Measurements from ENCODE around the gene MYO1C. TPM values are rescaled to one million over a fixed set of nuclear protein-coding genes. Genes with fewer than 3 reads are reported as not detected.
"Not testable (repeated sequence)": the region's sequence is repeated elsewhere in the genome, so short reads cannot be mapped to it uniquely, and the experiment has no call there.

The MYO1C gene
- total and polyA plus RNA-seq, 5 donors from 2014 or later = 7.3 to 33.7 (median 10.6) TPM

DNA sequence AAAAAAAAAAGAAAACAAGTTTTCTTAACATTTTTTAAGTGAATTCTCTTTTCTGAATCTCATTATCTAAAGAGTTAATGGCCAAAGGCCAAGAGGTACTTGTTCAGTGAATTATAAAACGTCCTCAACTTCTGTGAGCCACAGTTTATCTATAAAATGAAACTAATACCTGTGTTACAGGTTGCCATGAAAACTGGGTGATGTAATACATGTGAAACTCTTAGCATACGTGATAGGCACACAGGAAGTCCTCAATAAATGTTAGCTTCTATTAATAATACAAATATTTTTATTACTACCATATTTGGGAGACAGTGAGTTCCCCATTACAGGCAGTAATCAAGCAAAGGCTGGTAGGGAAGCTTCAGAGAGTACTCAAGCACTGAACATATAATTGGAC is 37.4 kb upstream of the MYO1C start:
- no peak overlapping the region for H3K4me3 ChIP-seq (ENCODE audit: low read depth, low read length)
- peaks cover 11% of the 10 kb centered on the region for H3K4me1 ChIP-seq (ENCODE audit: control insufficient read depth, insufficient read depth, low read length, poor library complexity, severe bottlenecking)
- H3K9me3 ChIP-seq (ENCODE audit: control insufficient read depth in 2 of 2, low read length in 2 of 2) = no peaks in the 10 kb centered on the region
- no peak overlapping the region for H3K4me3 Mint-ChIP-seq
- peaks cover 17% of the 10 kb centered on the region for H3K36me3 Mint-ChIP-seq
- no peaks in the 10 kb centered on the region for H3K27me3 Mint-ChIP-seq
- DNase-seq (peak in 1 of 3 donors; percentile 35), ATAC-seq (ENCODE audit: low read depth in 2 of 2) (no peak)
- peaks cover 19% of the 10 kb centered on the region for H3K36me3 ChIP-seq (ENCODE audit: control insufficient read depth, insufficient read depth, low read length)
- H3K27ac ChIP-seq (ENCODE audit: insufficient read depth, low read length, poor library complexity, severe bottlenecking) = peak overlapping the region; percentile 8
- no peaks in the 10 kb centered on the region for H3K9me3 Mint-ChIP-seq
- H3K27ac Mint-ChIP-seq = peak overlapping the region in 2 of 3 donors; percentile 32 to 60
- H3K27me3 ChIP-seq (ENCODE audit: control insufficient read depth, insufficient read depth, low read length) = no peaks in the 10 kb centered on the region
- peaks cover 0 to 23% (median 12%) of the 10 kb centered on the region in 4 donors for H3K4me1 Mint-ChIP-seq

DNA sequence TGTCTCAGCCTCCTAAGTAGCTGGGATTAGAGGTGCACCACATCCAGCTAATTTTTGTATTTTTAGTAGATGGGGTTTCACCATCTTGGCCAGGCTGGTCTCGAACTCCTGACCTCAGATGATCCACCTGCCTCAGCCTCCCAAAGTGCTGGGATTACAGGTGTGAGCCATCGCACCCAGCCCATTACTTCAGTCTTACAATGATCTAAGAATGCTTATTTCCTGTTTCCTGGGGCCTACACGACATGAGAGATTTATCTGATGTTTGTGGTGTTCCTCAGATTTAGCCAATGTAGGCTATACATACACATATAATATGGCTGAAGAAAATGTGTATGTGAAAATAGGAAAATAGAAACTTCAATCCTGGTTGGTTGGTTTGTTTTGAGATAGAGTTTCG is 34.4 kb upstream of the MYO1C start:
- Mint-ChIP-seq H3K4me3 (peak overlapping the region in 2 of 4 donors; percentile 15 to 43), H3K4me1 (peaks cover 0 to 23% (median 12%) of the 10 kb centered on the region in 4 donors), H3K27ac (peak overlapping the region; percentile 76 to 88 (median 81))
- DNase-seq = peak in 1 of 3 donors; percentile 46
- not testable (repeated sequence) for H3K9me3 Mint-ChIP-seq; H3K9me3 ChIP-seq (ENCODE audit: control insufficient read depth in 2 of 2, low read length in 2 of 2); H3K4me3 ChIP-seq (ENCODE audit: low read depth, low read length); H3K36me3 Mint-ChIP-seq; H3K36me3 ChIP-seq (ENCODE audit: control insufficient read depth, insufficient read depth, low read length); H3K27me3 ChIP-seq (ENCODE audit: control insufficient read depth, insufficient read depth, low read length); H3K27me3 Mint-ChIP-seq; H3K27ac ChIP-seq (ENCODE audit: insufficient read depth, low read length, poor library complexity, severe bottlenecking)
- peaks cover 11% of the 10 kb centered on the region for H3K4me1 ChIP-seq (ENCODE audit: control insufficient read depth, insufficient read depth, low read length, poor library complexity, severe bottlenecking)
- ATAC-seq (ENCODE audit: low read depth in 2 of 2) = peak in 1 of 2 donors; percentile 58

DNA sequence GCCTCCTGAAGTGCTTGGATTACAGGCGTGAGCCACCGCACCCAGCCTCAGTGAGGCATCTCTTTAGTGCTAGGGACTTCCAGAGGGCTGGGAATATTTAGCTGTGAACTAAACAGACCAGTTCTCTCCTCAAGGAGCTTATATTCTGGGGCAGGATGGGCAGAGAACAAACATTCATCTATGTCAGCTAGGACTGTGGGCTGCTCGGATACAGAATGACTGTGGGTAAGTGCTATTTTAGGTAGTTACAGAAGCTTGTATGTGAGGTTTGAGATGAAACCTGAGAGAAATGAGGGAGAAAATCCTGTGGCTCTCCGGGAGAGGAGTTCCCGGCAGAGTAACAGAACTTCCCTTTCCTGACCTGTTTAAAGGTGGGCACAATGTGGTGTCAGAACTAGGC is 30.1 kb upstream of the MYO1C start:
- H3K27me3 ChIP-seq (ENCODE audit: control insufficient read depth, insufficient read depth, low read length) = no peaks in the 10 kb centered on the region
- Mint-ChIP-seq H3K27ac (no peak overlapping the region), H3K9me3 (no peaks in the 10 kb centered on the region)

DNA sequence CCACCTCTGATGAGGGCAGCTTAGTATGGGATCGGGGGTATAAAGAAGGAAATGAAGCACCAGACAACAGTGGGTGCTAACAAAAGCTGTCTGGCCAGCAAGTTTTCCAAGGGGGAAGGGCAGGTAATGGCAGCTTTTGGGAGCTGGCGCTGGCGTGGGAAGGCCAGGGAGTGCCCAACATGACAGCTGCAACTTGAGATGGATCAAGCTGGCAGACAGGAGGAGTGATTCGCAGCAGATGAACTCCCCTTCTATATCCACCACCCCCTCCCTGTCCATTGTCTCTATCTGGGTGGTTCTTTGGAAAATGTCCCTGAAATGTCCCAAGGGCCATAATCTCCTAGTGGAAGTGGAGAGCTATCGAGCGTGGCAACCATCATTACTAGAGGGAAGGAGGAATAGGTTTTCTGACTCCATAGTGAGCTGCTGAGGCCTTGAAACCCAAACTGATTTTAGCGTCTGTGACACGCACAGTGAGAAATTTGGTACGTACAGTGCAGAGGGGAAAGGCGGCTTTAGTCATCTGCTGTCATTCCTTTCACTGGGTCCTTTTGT is 28.7 kb upstream of the MYO1C start:
- Histone ChIP-seq H3K4me3 (ENCODE audit: low read depth, low read length) (no peak overlapping the region), H3K4me1 (ENCODE audit: control insufficient read depth, insufficient read depth, low read length, poor library complexity, severe bottlenecking) (peaks cover 10% of the 10 kb centered on the region), H3K27ac (ENCODE audit: insufficient read depth, low read length, poor library complexity, severe bottlenecking) (no peak overlapping the region), H3K36me3 (ENCODE audit: control insufficient read depth, insufficient read depth, low read length) (peaks cover 6% of the 10 kb centered on the region), H3K27me3 (ENCODE audit: control insufficient read depth, insufficient read depth, low read length) (no peaks in the 10 kb centered on the region), H3K9me3 (ENCODE audit: control insufficient read depth in 2 of 2, low read length in 2 of 2) (no peaks in the 10 kb centered on the region)
- Mint-ChIP-seq H3K27ac (peak overlapping the region in 1 of 3 donors; percentile 20), H3K36me3 (peaks cover 5% of the 10 kb centered on the region), H3K4me1 (peaks cover 0 to 16% (median 12%) of the 10 kb centered on the region in 4 donors), H3K9me3 (no peaks in the 10 kb centered on the region), H3K4me3 (peak overlapping the region in 1 of 4 donors; percentile 80), H3K27me3 (no peaks in the 10 kb centered on the region)
- DNase-seq = no peak
- ATAC-seq (ENCODE audit: low read depth in 2 of 2) = no peak

More for the DNA sequence above, 30.1 kb upstream of the MYO1C start:
- peaks cover 6% of the 10 kb centered on the region for H3K36me3 ChIP-seq (ENCODE audit: control insufficient read depth, insufficient read depth, low read length)
- peaks cover 13% of the 10 kb centered on the region for H3K4me1 ChIP-seq (ENCODE audit: control insufficient read depth, insufficient read depth, low read length, poor library complexity, severe bottlenecking)
- Mint-ChIP-seq H3K4me1 (peaks cover 0 to 26% (median 19%) of the 10 kb centered on the region in 4 donors), H3K36me3 (peaks cover 5% of the 10 kb centered on the region), H3K4me3 (peak overlapping the region in 1 of 4 donors; percentile 56), H3K27me3 (no peaks in the 10 kb centered on the region)
- no peak overlapping the region for H3K27ac ChIP-seq (ENCODE audit: insufficient read depth, low read length, poor library complexity, severe bottlenecking)
- no peaks in the 10 kb centered on the region for H3K9me3 ChIP-seq (ENCODE audit: control insufficient read depth in 2 of 2, low read length in 2 of 2)
- no peak overlapping the region for H3K4me3 ChIP-seq (ENCODE audit: low read depth, low read length)
- no peak for DNase-seq
- no peak for ATAC-seq (ENCODE audit: low read depth in 2 of 2)

DNA sequence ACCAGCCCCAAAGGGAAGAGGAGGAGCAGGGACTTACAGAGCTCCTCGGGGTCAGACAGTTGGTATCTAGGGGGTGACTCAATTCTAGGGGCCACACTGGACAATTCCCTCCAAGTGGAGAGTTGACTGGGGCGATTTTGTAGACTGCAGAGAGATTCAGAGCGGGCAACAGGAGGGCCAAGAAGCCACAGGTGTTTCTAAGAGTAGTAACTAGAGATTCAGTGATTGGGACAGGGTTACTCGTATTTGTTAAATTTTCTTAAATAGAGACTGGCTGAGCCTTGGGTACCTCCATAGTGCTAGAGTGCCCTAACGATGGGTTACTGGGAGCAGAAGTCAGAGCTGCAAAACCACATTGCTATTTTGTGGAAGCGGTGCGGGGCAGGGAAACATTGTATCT is 27.2 kb upstream of the MYO1C start:
- no peak for ATAC-seq (ENCODE audit: low read depth in 2 of 2)
- peaks cover 13% of the 10 kb centered on the region for H3K36me3 Mint-ChIP-seq
- peaks cover 6 to 23% (median 17%) of the 10 kb centered on the region in 4 donors for H3K4me1 Mint-ChIP-seq
- peaks cover 23% of the 10 kb centered on the region for H3K4me1 ChIP-seq (ENCODE audit: control insufficient read depth, insufficient read depth, low read length, poor library complexity, severe bottlenecking)
- no peaks in the 10 kb centered on the region for H3K27me3 ChIP-seq (ENCODE audit: control insufficient read depth, insufficient read depth, low read length)
- peaks cover 6% of the 10 kb centered on the region for H3K36me3 ChIP-seq (ENCODE audit: control insufficient read depth, insufficient read depth, low read length)
- no peak overlapping the region for H3K27ac ChIP-seq (ENCODE audit: insufficient read depth, low read length, poor library complexity, severe bottlenecking)
- peak overlapping the region in 2 of 3 donors; percentile 11 to 60 for H3K27ac Mint-ChIP-seq
- no peaks in the 10 kb centered on the region for H3K9me3 Mint-ChIP-seq
- H3K27me3 Mint-ChIP-seq = no peaks in the 10 kb centered on the region
- no peak overlapping the region for H3K4me3 ChIP-seq (ENCODE audit: low read depth, low read length)
- no peaks in the 10 kb centered on the region for H3K9me3 ChIP-seq (ENCODE audit: control insufficient read depth in 2 of 2, low read length in 2 of 2)
- no peak for DNase-seq
- peak overlapping the region in 1 of 4 donors; percentile 96 for H3K4me3 Mint-ChIP-seq

DNA sequence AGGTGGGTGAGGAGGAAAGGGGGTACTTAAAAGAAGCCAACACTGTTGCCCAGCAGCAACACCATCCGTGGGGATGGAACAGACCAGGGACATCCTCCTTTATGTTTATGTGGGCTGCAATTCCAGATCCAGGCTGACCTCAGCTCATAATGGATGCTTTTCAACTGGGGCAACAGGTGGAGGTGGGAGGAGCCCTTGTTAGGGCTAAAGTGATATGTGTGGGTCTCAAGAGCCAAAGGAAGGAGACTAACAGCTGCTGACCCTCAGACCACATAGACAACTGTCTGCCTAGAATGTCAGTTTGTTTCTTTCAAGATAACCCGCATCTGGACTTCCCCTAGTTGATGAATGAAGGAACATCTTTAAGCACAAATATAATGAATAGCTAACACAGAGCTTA is 25.9 kb upstream of the MYO1C start:
- peaks cover 28% of the 10 kb centered on the region for H3K4me1 ChIP-seq (ENCODE audit: control insufficient read depth, insufficient read depth, low read length, poor library complexity, severe bottlenecking)
- H3K9me3 ChIP-seq (ENCODE audit: control insufficient read depth in 2 of 2, low read length in 2 of 2) = no peaks in the 10 kb centered on the region
- Mint-ChIP-seq H3K36me3 (peaks cover 23% of the 10 kb centered on the region), H3K4me1 (peaks cover 6 to 32% (median 22%) of the 10 kb centered on the region in 4 donors), H3K9me3 (no peaks in the 10 kb centered on the region), H3K27ac (peak overlapping the region in 1 of 3 donors; percentile 69), H3K4me3 (peak overlapping the region; percentile 61 to 96 (median 83)), H3K27me3 (no peaks in the 10 kb centered on the region)
- H3K36me3 ChIP-seq (ENCODE audit: control insufficient read depth, insufficient read depth, low read length) = peaks cover 13% of the 10 kb centered on the region
- H3K4me3 ChIP-seq (ENCODE audit: low read depth, low read length) = no peak overlapping the region
- no peak overlapping the region for H3K27ac ChIP-seq (ENCODE audit: insufficient read depth, low read length, poor library complexity, severe bottlenecking)
- ATAC-seq (ENCODE audit: low read depth in 2 of 2) = no peak
- no peaks in the 10 kb centered on the region for H3K27me3 ChIP-seq (ENCODE audit: control insufficient read depth, insufficient read depth, low read length)
- DNase-seq = no peak

DNA sequence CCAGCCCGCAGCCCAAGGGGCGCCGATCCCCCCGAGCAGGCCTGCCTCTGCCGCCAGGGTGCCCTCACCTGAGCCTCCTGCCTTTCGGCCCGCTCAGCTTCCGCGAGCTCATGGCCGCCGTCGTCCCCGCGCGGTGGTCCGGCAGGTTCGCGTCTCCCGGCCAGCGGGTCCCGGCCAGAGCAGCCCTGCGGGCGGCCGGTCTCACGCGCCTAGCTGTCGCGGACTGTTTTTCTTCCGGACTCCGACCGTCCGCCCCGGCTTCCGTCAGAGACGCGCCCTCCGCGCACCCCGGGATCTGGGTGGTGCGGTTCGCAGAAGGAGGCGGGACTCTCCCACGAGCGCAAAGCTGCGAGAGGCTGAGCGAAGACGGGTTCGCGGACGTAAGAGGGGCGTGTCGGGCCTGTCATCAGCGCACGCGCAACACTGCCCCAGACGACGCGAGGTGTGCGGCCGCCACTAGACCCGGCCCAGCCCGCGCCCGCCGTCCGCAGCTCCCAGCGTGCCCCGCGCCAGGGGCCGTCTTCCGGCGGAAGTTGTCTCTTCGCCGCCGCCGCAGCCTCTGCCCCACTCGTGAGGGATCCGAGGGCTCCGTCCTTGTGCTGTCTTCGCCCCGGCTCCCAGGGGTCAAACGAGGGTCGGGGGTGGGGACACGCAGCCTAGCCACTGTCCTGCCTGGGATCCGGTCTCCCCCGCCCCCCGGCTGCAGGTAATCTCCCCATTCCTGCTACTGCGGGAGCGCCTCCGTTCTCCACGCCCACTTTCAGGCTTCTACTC is 24.1 kb upstream of the MYO1C start, which contains the start of gene INPP5K:
TSS of gene INPP5K (minus strand) at position 225 of the 774 bp plus-strand sequence. CDS start at position 112, 113 bp downstream.
- no peaks in the 10 kb centered on the region for H3K9me3 ChIP-seq (ENCODE audit: control insufficient read depth in 2 of 2, low read length in 2 of 2)
- Mint-ChIP-seq H3K27me3 (no peaks in the 10 kb centered on the region), H3K36me3 (peaks cover 29% of the 10 kb centered on the region), H3K4me3 (peak within 1 kb of the TSS; percentile 92 to 97 (median 95)), H3K27ac (peak within 1 kb of the TSS; percentile 93 to 96 (median 95)), H3K4me1 (peaks cover 6 to 37% (median 25%) of the 10 kb centered on the region in 4 donors), H3K9me3 (no peaks in the 10 kb centered on the region)
- DNase-seq (peak; percentile 97 to 99 (median 99)), ATAC-seq (ENCODE audit: low read depth in 2 of 2) (peak; percentile 95 to 97)
- peaks cover 28% of the 10 kb centered on the region for H3K4me1 ChIP-seq (ENCODE audit: control insufficient read depth, insufficient read depth, low read length, poor library complexity, severe bottlenecking)
- H3K27ac ChIP-seq (ENCODE audit: insufficient read depth, low read length, poor library complexity, severe bottlenecking) = peak within 1 kb of the TSS; percentile 91
- H3K4me3 ChIP-seq (ENCODE audit: low read depth, low read length) = peak within 1 kb of the TSS; percentile 96
- no peaks in the 10 kb centered on the region for H3K27me3 ChIP-seq (ENCODE audit: control insufficient read depth, insufficient read depth, low read length)
- H3K36me3 ChIP-seq (ENCODE audit: control insufficient read depth, insufficient read depth, low read length) = peaks cover 30% of the 10 kb centered on the region

Data from CD4-positive, CD25-positive, alpha-beta regulatory T cell (primary cell).